Uterus (tissue), 4 donors: Measurements from ENCODE around the gene SFTPB. TPM values are rescaled to one million over a fixed set of nuclear protein-coding genes. Genes with fewer than 3 reads are reported as not detected.

Experiments
- DNase-seq, 2 donors: peaks; one replicate each; pipeline ENCODE4 v3.0.0-alpha.2; 2019 to 2020
- H3K27ac ChIP-seq, 2 donors: fragments of 200-600 bp; sonication (generic); 1 replicate in 1 of 2; 2 replicates in 1 of 2; pipeline ENCODE4 v1.5.1; 2016 to 2018
- H3K27me3 ChIP-seq, 2 donors: fragments of 200-600 bp; sonication (generic); one replicate each; pipeline ENCODE4 v1.5.1; 2018 to 2019; ENCODE audit warnings: control low read depth in 1 of 2
- H3K36me3 ChIP-seq, 2 donors: fragments of 200-600 bp; sonication (generic); one replicate each; pipeline ENCODE4 v1.5.1; 2019; ENCODE audit warnings: control low read depth in 1 of 2
- H3K4me1 ChIP-seq, 2 donors: fragments of 200-600 bp; sonication (generic); one replicate each; pipeline ENCODE4 v1.5.1; 2018 to 2019; ENCODE audit warnings: control low read depth in 1 of 2
- H3K4me3 ChIP-seq, 2 donors: fragments of 200-600 bp; sonication (generic); 1 replicate in 1 of 2; 2 replicates in 1 of 2; pipeline ENCODE4 v1.5.1; 2018 to 2019; ENCODE audit warnings: mild to moderate bottlenecking in 1 of 2
- H3K9me3 ChIP-seq, 2 donors: fragments of 200-600 bp; sonication (generic); one replicate each; pipeline ENCODE4 v1.5.1; 2019; ENCODE audit warnings: control low read depth in 1 of 2
- CTCF ChIP-seq, 4 experiments: fragments of 200-600 bp in 2 of 4; fragments of 450-650 bp in 2 of 4; sonication (generic) in 2 of 4; IDR thresholded peaks; one replicate each; pipeline ENCODE4 v1.5.1; 2016 to 2019; ENCODE audit warnings: antibody characterized with exemption in 4 of 4, mild to moderate bottlenecking in 2 of 4, moderate library complexity in 1 of 4
- POLR2A ChIP-seq, 2 donors: fragments of 450-650 bp; IDR thresholded peaks; one replicate each; pipeline ENCODE4 v1.6.1; 2016; ENCODE audit warnings: antibody characterized with exemption in 2 of 2, mild to moderate bottlenecking in 1 of 2, moderate library complexity in 1 of 2
- intact Hi-C: fragments of 100-400 bp; cut with DNase I; formaldehyde crosslinking; loops from one replicate; pipeline ENCODE4 v1.15.1; 2023; ENCODE audit warnings: low total_unique reads
- total RNA-seq, 4 donors: library from RNA; depleted of rRNA in 3 of 4; stranded (reverse); fragments of >200 nt in 3 of 4; gene quantifications; one replicate each; pipeline versions ENCODE4 v1.1.0 to v1.2.4, GENCODE V29; 2014 to 2023
- donor health status: DM: yes; HTN: yes; CAD: no.

The SFTPB gene
- total RNA-seq, 4 donors from 2014 or later = 1.4 TPM; not detected in 3

- no peak for DNase-seq
- H3K4me3 ChIP-seq = no peak overlapping the region
- no peaks in the 10 kb centered on the region for H3K4me1 ChIP-seq
- no peaks in the 10 kb centered on the region for H3K9me3 ChIP-seq
- TF ChIP-seq CTCF (IDR thresholded peaks at IDR 0.05) = no peak
- no peak for TF ChIP-seq POLR2A (IDR thresholded peaks at IDR 0.05)
- H3K27me3 ChIP-seq = no peaks in the 10 kb centered on the region
- H3K27ac ChIP-seq = no peak overlapping the region
- no peaks in the 10 kb centered on the region for H3K36me3 ChIP-seq
- intact Hi-C loops = no loop called here
Observed at GRCh38 chr2:85697096-85697495, 29.1 kb upstream of the SFTPB start.

DNA sequence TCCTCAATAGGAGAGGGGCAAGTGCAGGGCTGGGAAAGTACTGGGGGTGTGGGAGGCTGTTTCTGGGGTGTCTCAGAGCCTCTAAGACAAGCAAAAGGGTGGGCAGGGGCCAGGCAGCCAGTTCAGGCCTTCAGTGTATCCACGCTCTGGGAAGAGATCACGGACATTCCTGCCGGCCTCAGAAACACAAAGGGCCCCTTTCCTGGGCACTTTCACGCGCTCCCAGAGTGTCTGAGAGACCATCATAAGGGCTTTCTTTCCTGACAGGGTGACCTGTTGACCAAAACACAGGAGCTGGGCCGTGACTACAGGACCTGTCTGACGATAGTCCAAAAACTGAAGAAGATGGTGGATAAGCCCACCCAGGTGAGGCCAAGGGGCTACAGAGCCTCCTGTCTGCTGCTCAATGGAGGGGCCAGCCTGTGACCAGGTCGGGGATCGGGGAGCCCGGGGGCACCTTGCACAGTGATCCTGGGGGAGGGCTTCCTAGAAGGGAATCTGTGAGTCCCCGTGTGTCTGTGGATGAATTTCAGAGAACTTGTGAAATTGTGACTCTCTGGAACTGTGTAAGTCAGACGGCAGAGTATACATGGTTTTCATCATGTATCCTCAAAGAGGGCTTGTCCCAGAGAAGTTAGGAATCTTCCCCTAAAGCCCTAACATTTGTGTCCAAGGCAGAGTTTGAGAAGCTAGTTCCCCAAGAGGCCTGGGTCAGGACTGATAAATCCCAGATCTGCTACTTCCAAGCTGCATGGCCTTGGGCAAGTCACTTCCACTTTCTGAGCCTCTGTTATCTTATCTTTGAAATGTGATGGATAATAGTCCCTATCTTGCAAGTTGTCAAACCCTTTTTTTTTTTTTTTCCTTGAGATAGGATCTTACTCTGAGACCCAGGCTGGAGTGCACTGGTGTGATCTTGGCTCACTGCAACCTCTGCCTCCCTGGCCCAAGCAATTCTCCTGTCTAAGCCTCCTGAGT, 28.0 kb upstream of the SFTPB start:
- no peaks in the 10 kb centered on the region for H3K4me1 ChIP-seq
- H3K9me3 ChIP-seq = no peaks in the 10 kb centered on the region
- no peak overlapping the region for H3K4me3 ChIP-seq
- H3K36me3 ChIP-seq = no peaks in the 10 kb centered on the region
- H3K27ac ChIP-seq = no peak overlapping the region
- intact Hi-C loops = no loop called here
- DNase-seq = no peak
- no peak for TF ChIP-seq CTCF (IDR thresholded peaks at IDR 0.05)
- TF ChIP-seq POLR2A (IDR thresholded peaks at IDR 0.05) = no peak
- H3K27me3 ChIP-seq = no peaks in the 10 kb centered on the region

DNA sequence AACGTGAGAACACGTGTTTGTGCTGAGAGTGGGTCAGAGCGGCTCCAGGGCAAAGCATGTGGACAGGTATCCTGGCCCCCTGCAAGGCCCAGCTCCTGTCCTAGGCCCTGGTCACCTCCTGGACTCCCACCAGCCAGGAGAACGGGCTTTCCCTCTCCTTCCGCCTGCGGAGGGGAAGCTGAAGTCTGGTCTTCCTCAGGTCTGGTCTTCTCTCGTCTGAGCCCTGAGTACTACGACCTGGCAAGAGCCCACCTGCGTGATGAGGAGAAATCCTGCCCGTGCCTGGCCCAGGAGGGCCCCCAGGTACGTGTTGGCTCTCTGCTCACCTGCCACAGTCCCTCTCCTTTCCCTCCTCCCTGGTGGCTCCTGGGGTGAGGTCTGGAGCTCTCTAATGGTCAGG, 27.1 kb upstream of the SFTPB start:
- no peak overlapping the region for H3K27ac ChIP-seq
- H3K27me3 ChIP-seq = no peaks in the 10 kb centered on the region
- H3K36me3 ChIP-seq = no peaks in the 10 kb centered on the region
- H3K9me3 ChIP-seq = no peaks in the 10 kb centered on the region
- no peak for TF ChIP-seq CTCF (IDR thresholded peaks at IDR 0.05)
- no peak for TF ChIP-seq POLR2A (IDR thresholded peaks at IDR 0.05)
- H3K4me3 ChIP-seq = no peak overlapping the region
- intact Hi-C loops = no loop called here
- H3K4me1 ChIP-seq = no peaks in the 10 kb centered on the region
- no peak for DNase-seq

- no peaks in the 10 kb centered on the region for H3K4me1 ChIP-seq
- H3K4me3 ChIP-seq = no peak within 1 kb of the TSS
- no peak within 1 kb of the TSS for H3K27ac ChIP-seq
- no peak for DNase-seq
- intact Hi-C loops = no loop called here
- H3K36me3 ChIP-seq = no peaks in the 10 kb centered on the region
- no peaks in the 10 kb centered on the region for H3K27me3 ChIP-seq
- no peak for TF ChIP-seq CTCF (IDR thresholded peaks at IDR 0.05)
- TF ChIP-seq POLR2A (IDR thresholded peaks at IDR 0.05) = no peak
- no peaks in the 10 kb centered on the region for H3K9me3 ChIP-seq
Observed at GRCh38 chr2:85694052-85695025, 26.3 kb upstream of the SFTPB start, which contains the start of gene GNLY. TSS of gene GNLY (plus strand) at chr2:85694358. CDS start at chr2:85694419, 61 bp downstream.
